LNCAP (cell line): ENCODE measurements around the gene NFIX.

ENCODE experiments used
- CTCF ChIP-seq: fragments of 450-650 bp; IDR thresholded peaks from 2 replicates; pipeline ENCODE4 v1.5.1; 2017; ENCODE audit warnings: mild to moderate bottlenecking

NFIX gene

GRCh38 chr19:13068085-13068846 is 73.0 kb downstream of the NFIX start:
- TF ChIP-seq CTCF = no peak

- TF ChIP-seq CTCF = no peak
Measured at GRCh38 chr19:13069415-13070359, 74.4 kb downstream of the NFIX start.

GRCh38 chr19:13070425-13071140 is 75.3 kb downstream of the NFIX start:
- no peak for TF ChIP-seq CTCF

GRCh38 chr19:13071444-13072187 is 76.3 kb downstream of the NFIX start:
- no peak for TF ChIP-seq CTCF

- no peak for TF ChIP-seq CTCF
Measured at GRCh38 chr19:13072188-13072908, 77.1 kb downstream of the NFIX start.

- no peak for TF ChIP-seq CTCF
Measured at GRCh38 chr19:13073263-13073662, 78.0 kb downstream of the NFIX start.
